ENCODE data around the gene MED27. TPM values are rescaled to one million over a fixed set of nuclear protein-coding genes. Genes with fewer than 3 reads are reported as not detected.

Gene MED27
- total RNA-seq, 4 donors from 2014 or later, result 12.9 to 21.8 (median 20.0) TPM

DNA sequence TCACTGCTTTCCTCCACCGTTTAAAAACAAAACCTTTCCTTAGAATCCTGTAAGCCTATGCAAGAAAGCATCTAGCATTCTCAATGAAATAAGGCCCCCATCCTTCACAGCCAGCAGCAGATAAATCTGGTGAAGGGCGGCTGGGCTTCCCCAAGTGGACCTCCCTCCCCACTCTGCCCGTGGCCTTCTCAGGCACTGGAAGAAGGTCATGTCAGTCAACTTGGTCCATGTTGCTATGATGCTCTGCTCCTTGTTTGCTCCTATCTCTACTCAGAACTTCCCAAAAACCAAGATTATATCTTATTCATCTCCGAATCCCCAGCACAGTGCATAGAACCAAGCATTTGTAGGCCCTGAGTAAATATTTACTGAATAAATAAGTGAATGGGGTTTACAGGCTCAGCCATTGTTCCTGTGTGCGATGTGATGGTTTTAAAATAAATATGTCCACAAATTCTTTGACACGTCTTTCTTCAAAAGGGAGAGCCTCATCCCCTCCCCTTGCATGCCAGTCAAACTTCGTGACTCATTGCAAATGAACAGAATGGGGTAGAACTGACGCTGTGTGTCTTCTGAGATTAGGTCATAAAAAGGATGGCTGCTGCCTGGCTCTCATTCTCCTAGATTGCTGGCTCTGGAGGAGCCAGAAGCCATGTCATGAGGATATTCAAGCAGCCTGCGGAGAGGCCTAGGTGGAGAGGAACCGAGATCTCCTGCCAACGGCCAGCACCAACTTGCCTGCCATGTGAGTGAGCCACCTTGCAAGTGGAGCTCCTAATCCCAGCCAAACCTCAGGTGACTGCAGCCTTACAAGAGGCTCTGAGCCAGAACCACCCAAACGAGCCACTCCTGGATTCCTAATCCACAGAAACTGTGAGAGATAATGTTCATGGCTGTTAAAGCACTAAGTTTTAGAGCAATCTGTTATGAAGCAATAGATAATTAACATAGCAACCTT, 70.5 kb downstream of the MED27 start:
- no peak overlapping the region for H3K27ac ChIP-seq (replicated peaks in 1 of 4)
- DNase-seq (ENCODE audit: extremely low spot score), result no peak
- H3K9me3 ChIP-seq, result no peaks in the 10 kb centered on the region
- peaks cover 0 to 12% (median 0%) of the 10 kb centered on the region in 4 donors for H3K36me3 ChIP-seq
- H3K4me1 ChIP-seq, result peaks cover 7 to 19% (median 9%) of the 10 kb centered on the region in 4 donors
- TF ChIP-seq, protein P1, sequence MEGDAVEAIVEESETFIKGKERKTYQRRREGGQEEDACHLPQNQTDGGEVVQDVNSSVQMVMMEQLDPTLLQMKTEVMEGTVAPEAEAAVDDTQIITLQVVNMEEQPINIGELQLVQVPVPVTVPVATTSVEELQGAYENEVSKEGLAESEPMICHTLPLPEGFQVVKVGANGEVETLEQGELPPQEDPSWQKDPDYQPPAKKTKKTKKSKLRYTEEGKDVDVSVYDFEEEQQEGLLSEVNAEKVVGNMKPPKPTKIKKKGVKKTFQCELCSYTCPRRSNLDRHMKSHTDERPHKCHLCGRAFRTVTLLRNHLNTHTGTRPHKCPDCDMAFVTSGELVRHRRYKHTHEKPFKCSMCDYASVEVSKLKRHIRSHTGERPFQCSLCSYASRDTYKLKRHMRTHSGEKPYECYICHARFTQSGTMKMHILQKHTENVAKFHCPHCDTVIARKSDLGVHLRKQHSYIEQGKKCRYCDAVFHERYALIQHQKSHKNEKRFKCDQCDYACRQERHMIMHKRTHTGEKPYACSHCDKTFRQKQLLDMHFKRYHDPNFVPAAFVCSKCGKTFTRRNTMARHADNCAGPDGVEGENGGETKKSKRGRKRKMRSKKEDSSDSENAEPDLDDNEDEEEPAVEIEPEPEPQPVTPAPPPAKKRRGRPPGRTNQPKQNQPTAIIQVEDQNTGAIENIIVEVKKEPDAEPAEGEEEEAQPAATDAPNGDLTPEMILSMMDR (IDR thresholded peaks at IDR 0.05), result no peak
- TF ChIP-seq POLR2AphosphoS5 (IDR thresholded peaks at IDR 0.05) (no peak), EP300 (IDR thresholded peaks at IDR 0.05) (no peak), POLR2A (IDR thresholded peaks at IDR 0.05; ENCODE audit: low read depth) (no peak)
- no peak overlapping the region for H3K4me3 ChIP-seq
- intact Hi-C loops (cut with DNase I), result no loop called here
- WGBS, result 95% methylated on average over 12 of the region's 12 CpGs
- H3K27me3 ChIP-seq, result no peaks in the 10 kb centered on the region

DNA sequence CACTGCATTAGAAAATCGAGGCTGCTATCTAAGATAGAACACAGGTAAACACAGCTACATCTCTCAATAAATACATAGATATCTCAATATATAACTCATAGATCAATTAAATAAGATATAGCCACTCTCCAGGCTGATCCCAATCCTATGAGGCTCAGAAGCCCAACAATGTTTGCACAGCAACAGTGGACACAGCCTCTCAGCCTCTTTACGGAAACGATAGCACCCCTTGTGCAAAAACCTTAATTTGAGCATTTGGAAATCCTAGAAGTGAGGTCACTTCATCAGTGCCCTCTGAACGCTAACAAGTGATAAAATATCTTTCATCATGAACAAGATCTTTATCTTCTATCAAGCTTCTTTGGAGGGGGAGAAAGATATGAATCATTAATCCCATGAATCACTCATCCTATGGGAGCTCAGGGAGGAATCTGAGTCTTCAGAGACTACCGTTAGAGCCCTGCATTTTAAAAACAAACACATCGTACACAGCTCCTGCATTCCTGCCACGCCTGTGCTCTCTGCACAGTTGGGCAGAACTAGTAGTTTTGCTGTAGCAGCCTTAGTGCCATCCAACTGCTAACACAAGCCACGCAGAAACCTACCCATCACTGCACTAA, 71.4 kb downstream of the MED27 start:
- intact Hi-C loops (cut with DNase I), result no loop called here
- 84% methylated on average over 8 of the region's 8 CpGs for WGBS
- Histone ChIP-seq H3K4me1 (peaks cover 7 to 19% (median 9%) of the 10 kb centered on the region in 4 donors), H3K27me3 (no peaks in the 10 kb centered on the region), H3K4me3 (no peak overlapping the region), H3K36me3 (peaks cover 0 to 12% (median 0%) of the 10 kb centered on the region in 4 donors), H3K9me3 (no peaks in the 10 kb centered on the region), H3K27ac (replicated peaks in 1 of 4) (no peak overlapping the region)
- DNase-seq (ENCODE audit: extremely low spot score), result no peak
- TF ChIP-seq POLR2A (IDR thresholded peaks at IDR 0.05; ENCODE audit: low read depth) (no peak), EP300 (IDR thresholded peaks at IDR 0.05) (no peak), POLR2AphosphoS5 (IDR thresholded peaks at IDR 0.05) (no peak)
- TF ChIP-seq, protein P1 (IDR thresholded peaks at IDR 0.05), result no peak

DNA sequence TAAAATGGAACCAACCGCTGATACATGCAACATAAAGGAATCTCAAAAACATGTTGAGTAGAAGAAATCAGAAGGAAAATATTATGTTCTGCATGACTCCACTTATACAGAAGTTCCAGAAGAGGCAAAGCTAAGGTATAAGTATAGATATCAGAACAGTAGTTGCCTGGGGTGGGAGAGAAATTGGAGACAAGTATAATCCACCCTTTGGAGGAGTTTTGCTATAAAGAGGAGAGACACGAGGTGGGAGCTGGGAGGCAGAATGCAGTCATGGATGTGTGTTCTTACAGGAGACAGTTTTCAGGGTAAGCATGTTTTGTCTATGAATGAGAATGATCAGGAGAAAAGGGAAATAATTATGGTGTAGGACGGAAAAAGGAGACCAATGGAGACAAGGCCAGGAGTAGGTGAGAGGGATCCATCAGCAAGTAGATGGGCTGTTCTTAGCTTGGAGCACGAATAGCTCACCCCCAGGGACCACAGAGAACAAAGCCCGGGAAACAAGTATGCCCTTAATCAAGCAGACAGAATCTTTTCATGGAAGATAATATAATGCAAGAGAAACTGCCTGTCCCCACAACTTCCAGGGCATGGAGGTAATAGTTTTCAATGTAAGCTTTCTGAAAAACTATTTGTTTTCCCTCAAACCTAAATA, 72.2 kb downstream of the MED27 start:
- TF ChIP-seq EP300 (IDR thresholded peaks at IDR 0.05) (no peak), POLR2AphosphoS5 (IDR thresholded peaks at IDR 0.05) (no peak), POLR2A (IDR thresholded peaks at IDR 0.05; ENCODE audit: low read depth) (no peak)
- TF ChIP-seq, protein P1 (IDR thresholded peaks at IDR 0.05), result no peak
- DNase-seq (ENCODE audit: extremely low spot score), result no peak
- intact Hi-C loops (cut with DNase I), result no loop called here
- H3K4me1 ChIP-seq, result peaks cover 7 to 19% (median 9%) of the 10 kb centered on the region in 4 donors
- H3K27ac ChIP-seq (replicated peaks in 1 of 4), result no peak overlapping the region
- no peaks in the 10 kb centered on the region for H3K27me3 ChIP-seq
- peaks cover 0 to 4% (median 0%) of the 10 kb centered on the region in 4 donors for H3K36me3 ChIP-seq
- 88% methylated on average over 5 of the region's 5 CpGs for WGBS
- H3K4me3 ChIP-seq, result no peak overlapping the region
- H3K9me3 ChIP-seq, result no peaks in the 10 kb centered on the region

DNA sequence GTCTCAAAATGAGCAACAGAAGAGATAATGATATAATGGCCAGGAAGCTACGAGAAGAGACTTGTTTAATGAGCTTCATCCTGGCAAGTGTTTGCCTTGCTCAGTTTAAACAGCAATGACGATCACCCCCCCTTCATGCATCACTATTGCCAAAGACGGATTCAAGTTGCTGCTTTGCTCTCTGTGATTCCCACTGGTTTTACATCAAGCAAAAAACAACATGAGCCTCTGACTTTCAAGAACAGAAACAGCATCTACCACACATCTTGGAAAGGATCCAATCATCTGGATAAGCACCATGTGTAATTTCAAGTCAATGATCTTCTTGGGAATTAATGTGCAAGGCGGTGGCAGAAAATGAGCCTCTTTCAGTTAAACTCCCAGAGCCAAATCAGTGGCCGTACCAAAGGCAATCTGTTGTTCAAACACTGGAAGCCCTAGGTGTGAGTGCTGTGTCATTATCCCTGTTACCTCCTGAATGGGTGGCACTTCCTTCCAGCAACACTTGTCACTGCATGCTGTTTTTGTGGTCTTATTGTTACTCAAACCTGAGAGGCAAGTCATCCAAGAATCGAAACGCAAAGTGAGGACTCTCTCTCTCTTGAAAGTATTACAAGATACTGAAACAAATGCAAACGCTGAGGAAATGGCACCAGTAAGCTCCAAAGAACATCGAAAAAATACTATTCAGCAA, 72.8 kb downstream of the MED27 start:
- H3K27ac ChIP-seq (replicated peaks in 1 of 4), result no peak overlapping the region
- no peaks in the 10 kb centered on the region for H3K27me3 ChIP-seq
- DNase-seq (ENCODE audit: extremely low spot score), result no peak
- intact Hi-C loops (cut with DNase I), result no loop called here
- no peaks in the 10 kb centered on the region for H3K36me3 ChIP-seq
- H3K4me1 ChIP-seq, result peaks cover 7 to 17% (median 9%) of the 10 kb centered on the region in 4 donors
- H3K9me3 ChIP-seq, result no peaks in the 10 kb centered on the region
- 71% methylated on average over 9 of the region's 9 CpGs for WGBS
- TF ChIP-seq POLR2A (IDR thresholded peaks at IDR 0.05; ENCODE audit: low read depth), result no peak
- TF ChIP-seq, protein P1 (IDR thresholded peaks at IDR 0.05), result no peak
- no peak for TF ChIP-seq POLR2AphosphoS5 (IDR thresholded peaks at IDR 0.05)
- TF ChIP-seq EP300 (IDR thresholded peaks at IDR 0.05), result no peak
- no peak overlapping the region for H3K4me3 ChIP-seq
